Stimulated activated naive CD4-positive, alpha-beta T cell treated with Interleukin-2 at 50 U/mL for 16 hours (primary cell): ENCODE measurements around the gene ITGAE.
"Not testable (repeated sequence)": the region's sequence is repeated elsewhere in the genome, so short reads cannot be mapped to it uniquely, and the experiment has no call there.

Experiments
- DNase-seq: peaks from one replicate; lab custom pipeline; 2025; lab: John Stamatoyannopoulos, UW

The ITGAE gene, protein sequence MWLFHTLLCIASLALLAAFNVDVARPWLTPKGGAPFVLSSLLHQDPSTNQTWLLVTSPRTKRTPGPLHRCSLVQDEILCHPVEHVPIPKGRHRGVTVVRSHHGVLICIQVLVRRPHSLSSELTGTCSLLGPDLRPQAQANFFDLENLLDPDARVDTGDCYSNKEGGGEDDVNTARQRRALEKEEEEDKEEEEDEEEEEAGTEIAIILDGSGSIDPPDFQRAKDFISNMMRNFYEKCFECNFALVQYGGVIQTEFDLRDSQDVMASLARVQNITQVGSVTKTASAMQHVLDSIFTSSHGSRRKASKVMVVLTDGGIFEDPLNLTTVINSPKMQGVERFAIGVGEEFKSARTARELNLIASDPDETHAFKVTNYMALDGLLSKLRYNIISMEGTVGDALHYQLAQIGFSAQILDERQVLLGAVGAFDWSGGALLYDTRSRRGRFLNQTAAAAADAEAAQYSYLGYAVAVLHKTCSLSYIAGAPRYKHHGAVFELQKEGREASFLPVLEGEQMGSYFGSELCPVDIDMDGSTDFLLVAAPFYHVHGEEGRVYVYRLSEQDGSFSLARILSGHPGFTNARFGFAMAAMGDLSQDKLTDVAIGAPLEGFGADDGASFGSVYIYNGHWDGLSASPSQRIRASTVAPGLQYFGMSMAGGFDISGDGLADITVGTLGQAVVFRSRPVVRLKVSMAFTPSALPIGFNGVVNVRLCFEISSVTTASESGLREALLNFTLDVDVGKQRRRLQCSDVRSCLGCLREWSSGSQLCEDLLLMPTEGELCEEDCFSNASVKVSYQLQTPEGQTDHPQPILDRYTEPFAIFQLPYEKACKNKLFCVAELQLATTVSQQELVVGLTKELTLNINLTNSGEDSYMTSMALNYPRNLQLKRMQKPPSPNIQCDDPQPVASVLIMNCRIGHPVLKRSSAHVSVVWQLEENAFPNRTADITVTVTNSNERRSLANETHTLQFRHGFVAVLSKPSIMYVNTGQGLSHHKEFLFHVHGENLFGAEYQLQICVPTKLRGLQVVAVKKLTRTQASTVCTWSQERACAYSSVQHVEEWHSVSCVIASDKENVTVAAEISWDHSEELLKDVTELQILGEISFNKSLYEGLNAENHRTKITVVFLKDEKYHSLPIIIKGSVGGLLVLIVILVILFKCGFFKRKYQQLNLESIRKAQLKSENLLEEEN

DNA sequence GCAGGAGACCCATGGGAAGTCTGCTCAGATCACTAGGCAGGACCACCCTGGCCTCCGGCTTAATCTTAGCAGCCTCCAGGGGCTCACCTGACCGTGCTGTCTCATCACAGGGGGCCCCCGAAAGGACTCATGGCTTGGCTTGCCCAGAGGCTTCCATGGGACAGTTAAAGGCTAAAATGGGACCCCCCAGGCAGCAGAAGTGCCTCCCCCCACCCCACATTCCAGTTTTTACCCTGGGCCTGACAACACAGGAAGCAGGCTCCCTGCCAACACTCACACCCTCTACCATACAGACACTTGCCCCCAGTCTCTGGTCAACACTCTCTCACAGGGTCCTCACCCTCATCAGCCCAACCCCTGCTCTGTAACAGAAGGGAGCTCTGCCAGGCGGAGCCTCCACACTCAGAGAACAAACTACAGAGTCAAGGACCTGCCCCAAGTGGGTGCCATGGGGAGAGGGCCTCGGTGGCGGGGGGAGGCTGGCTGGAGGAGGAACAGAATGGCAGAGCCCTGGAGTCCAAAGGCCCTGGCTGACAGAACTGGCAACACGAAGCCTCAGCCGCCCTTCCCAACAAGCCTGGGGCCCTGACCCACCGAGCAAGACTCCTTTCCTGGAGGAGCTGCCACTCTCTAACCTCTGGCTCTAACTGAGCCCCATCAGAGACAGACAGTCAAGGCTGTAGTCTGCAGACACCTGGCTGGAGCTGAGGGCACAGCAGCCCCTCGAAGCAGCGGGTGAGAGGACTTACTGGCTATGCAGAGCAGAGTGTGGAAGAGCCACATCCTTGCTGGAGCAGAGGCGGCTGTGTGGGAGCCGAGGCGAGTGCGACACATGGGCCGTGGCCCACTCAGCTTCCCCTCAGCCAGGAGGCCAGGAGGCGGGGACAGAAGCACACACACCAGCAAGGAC is at the start of gene ITGAE:
TSS of gene ITGAE (minus strand) at position 827 of the 910 bp plus-strand sequence. CDS start at position 783, 44 bp downstream.
- DNase-seq = no peak

- DNase-seq = no peak
Observed at GRCh38 chr17:3848229-3848835, 47.3 kb upstream of the ITGAE start.

DNA sequence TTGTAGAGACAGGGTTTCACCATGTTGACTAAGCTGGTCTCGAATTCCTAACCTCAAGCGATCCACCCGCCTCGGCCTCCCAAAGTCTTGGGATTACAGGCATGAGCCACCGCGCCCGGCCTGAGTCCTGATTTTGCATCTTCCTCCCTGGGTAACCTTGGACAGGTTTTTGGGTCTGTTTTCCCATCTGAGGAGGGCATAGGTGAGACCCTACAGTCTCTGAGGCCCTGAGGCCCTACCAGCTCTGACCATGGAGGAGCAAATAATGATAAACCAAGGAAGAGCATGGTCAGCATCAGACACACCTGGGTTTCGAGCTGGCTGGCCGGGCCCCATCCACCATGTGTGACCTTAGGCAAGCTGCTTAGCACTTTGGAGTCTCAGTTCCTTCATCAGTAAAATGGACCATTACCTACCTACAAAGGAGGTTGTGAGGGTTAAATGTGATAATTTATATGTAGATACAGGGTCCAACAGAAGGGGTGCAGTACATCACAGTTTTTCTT is 46.2 kb upstream of the ITGAE start:
- no peak for DNase-seq

DNA sequence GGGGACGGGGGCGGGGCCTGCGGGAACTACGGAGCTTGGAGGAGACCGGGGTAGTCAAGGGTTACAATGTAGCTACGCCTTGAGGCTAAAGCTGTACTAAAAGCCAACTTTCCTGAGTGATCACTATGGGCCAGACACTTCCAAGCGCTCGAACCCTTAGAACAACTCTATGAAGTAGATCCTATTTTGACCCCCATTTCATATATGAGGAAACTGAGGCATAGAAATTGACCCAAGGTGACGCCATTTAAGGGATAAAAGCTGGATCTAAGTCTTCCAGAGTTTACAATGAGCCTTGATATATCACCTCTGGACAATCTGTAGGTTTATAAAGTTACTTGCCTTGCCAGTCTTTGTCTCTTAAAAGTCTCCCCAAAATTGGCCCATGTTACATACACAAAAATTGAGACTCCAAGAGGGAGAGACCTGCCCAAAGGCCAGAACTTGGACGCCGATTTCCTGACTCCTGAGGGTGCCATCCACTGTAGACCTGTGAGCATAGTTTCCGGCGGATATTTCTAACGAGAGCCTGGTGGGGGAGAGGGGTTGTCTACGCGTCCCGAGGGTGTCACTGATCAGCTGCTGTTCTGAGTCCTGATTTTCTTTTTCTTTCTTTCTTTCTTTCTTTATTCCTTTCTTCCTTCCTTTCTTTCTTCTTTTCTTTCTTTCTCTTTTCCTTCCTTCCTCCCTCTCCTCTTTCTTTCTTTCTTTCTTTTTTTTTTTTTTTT is 45.6 kb upstream of the ITGAE start:
- DNase-seq = no peak

- peak; percentile 89 for DNase-seq
Observed at GRCh38 chr17:3845621-3846436, 44.8 kb upstream of the ITGAE start, which contains the start of gene NCBP3. NCBP3 (minus strand) TSS chr17:3846246; CDS start chr17:3846223, 23 bp downstream.

GRCh38 chr17:3845291-3845620 is 44.3 kb upstream of the ITGAE start:
- peak; percentile 47 for DNase-seq

- DNase-seq = not testable (repeated sequence)
Observed at GRCh38 chr17:3844556-3844955, 43.6 kb upstream of the ITGAE start.

GRCh38 chr17:3843935-3844516 is 43.0 kb upstream of the ITGAE start:
- peak; percentile 38 for DNase-seq

GRCh38 chr17:3838206-3838605 is 37.2 kb upstream of the ITGAE start:
- DNase-seq = no peak

DNA sequence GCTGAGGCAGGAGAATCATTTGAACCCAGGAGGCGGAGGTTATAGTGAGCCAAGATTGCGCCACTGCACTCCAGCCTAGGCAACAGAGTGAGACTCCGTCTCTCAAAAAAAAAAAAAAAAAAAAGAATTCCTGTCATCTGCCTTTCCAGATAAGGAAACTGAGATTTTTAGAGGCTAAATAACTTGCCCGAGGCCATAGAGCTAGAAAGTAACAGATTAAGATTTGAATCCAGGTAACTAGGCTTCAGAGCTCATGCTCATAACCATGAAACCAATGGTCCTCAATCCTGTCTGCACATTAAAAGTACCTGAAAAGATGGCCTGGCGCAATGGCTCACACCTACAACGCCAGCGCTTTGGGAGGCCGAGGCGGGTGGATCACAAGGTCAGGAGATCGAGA is 35.6 kb upstream of the ITGAE start:
- no peak for DNase-seq

GRCh38 chr17:3835410-3836229 is 34.6 kb upstream of the ITGAE start:
- no peak for DNase-seq

GRCh38 chr17:3834811-3835210 is 33.8 kb upstream of the ITGAE start:
- no peak for DNase-seq

DNA sequence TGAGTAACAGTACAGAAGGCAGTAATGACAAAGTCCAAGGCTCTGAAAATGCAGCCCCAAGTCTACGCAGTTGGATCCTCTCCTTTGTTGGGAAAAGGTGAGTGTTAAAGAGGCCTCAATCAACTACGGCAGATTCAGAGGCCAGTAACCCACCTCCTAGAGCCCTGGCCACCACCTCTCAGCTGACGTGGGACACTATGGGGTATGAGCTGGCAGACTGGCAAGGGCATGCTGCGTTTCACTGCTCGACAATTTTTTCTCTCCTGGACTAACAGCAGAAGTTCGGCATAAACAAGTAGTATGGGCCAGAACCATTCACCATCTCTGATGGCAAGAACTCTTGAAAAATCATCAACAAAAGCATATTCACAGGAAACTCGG is 27.9 kb upstream of the ITGAE start:
- DNase-seq = no peak

- DNase-seq = no peak
Observed at GRCh38 chr17:3828151-3828851, 27.3 kb upstream of the ITGAE start.

GRCh38 chr17:3827124-3827773 is 26.3 kb upstream of the ITGAE start:
- DNase-seq = peak; percentile 60

DNA sequence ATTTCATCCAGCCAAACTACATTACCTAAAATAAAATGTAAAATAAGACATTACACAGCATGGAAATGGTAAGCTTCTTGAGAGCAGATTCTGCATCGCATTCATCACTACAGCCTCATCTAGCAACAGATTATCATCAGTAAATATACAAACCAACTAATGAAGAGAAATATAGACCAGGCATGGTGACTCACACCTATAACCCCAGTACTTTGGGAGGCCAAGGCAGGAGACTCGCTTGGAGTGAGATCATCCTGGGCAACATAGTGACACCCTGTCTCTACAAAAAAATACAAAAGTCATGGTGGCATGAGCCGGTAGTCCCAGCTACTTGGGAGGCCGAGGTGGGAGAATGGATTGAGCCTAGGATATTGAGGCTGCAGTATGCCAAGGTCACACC is 25.2 kb upstream of the ITGAE start:
- DNase-seq = no peak

DNA sequence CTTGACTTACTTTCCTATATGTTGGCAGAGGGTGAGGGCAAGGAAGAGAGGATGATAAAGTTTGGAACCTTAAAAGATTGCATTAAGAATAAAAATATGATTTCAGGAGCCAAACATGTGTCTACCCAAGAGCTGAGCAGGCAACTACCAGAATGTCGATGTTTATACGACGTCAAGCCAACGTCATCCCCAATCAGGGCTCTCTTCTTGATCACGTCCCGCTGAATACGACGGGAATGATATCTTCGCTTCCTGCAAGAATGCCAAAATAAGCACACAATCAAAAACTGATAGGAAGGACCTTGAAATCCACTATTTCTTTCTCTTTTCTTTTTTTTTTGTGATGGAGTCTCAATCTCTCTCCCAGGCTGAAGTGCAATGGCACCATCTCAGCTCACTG is 20.1 kb upstream of the ITGAE start:
- no peak for DNase-seq
